ENCODE data around the gene KCNK7.

DNA sequence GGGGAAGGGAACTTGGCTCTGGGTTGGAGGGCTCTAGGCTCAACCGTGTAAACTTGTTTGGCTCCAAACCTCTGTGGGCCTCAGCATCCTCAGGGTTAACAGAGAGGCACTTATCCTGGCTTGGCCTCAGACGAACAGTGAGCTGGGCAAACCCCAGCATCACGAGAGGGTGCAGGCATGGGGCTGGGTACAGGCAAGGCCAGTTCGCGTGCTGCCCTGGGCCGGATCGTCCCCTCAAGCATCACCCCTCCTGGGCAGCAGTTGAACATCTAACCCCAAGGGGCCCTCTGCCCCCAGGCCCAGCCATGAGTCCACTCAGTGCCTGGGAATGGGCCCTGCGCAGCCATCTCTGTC lies 17.9 kb downstream of the KCNK7 start:
- TF ChIP-seq, protein P1, sequence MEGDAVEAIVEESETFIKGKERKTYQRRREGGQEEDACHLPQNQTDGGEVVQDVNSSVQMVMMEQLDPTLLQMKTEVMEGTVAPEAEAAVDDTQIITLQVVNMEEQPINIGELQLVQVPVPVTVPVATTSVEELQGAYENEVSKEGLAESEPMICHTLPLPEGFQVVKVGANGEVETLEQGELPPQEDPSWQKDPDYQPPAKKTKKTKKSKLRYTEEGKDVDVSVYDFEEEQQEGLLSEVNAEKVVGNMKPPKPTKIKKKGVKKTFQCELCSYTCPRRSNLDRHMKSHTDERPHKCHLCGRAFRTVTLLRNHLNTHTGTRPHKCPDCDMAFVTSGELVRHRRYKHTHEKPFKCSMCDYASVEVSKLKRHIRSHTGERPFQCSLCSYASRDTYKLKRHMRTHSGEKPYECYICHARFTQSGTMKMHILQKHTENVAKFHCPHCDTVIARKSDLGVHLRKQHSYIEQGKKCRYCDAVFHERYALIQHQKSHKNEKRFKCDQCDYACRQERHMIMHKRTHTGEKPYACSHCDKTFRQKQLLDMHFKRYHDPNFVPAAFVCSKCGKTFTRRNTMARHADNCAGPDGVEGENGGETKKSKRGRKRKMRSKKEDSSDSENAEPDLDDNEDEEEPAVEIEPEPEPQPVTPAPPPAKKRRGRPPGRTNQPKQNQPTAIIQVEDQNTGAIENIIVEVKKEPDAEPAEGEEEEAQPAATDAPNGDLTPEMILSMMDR (conservative IDR thresholded peaks at IDR 0.05 in 1 of 2, IDR thresholded peaks at IDR 0.05 in 1 of 2; ENCODE audit: extremely low read depth in 1 of 2, insufficient read depth in 1 of 2, low read depth in 1 of 2, low read length in 2 of 2): no peak
- no peak for TF ChIP-seq EZH2 (IDR thresholded peaks at IDR 0.05; ENCODE audit: borderline replicate concordance, low read length)

All from mammary epithelial cell (primary cell).